ENCODE results near the gene ANO1. TPM values are rescaled to one million over a fixed set of nuclear protein-coding genes. Genes with fewer than 3 reads are reported as not detected.

ANO1 gene
- total RNA-seq, 4 donors from 2014 or later, result 1.5 to 8.7 (median 4.6) TPM

DNA sequence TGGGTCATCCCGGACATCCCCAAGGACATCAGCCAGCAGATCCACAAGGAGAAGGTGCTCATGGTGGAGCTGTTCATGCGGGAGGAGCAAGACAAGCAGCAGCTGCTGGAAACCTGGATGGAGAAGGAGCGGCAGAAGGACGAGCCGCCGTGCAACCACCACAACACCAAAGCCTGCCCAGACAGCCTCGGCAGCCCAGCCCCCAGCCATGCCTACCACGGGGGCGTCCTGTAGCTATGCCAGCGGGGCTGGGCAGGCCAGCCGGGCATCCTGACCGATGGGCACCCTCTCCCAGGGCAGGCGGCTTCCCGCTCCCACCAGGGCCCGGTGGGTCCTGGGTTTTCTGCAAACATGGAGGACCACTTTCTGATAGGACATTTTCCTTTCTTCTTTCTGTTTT is 109.7 kb downstream of the ANO1 start:
- no peak for TF ChIP-seq CTCF (IDR thresholded peaks at IDR 0.05; ENCODE audit: low read depth)

DNA sequence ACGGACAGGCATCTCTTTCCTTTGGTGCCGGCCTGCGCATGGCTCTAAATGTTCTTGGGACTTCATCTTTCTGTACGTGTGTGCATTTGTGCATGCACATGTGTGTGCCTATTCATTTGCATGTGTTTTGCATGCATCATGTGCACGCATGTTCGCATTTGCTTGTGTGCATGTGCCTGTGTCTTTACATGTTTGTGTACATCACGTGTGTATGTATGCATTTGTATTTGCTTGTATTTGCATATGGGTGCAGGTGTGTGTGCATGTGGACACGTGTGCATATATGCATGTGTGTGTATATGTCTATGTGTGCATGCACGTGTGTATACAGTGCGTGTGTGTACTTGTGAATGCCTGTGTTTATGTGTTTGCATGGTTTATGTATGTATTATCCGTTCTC is 111.5 kb downstream of the ANO1 start:
- no peak for TF ChIP-seq CTCF (IDR thresholded peaks at IDR 0.05; ENCODE audit: low read depth)

DNA sequence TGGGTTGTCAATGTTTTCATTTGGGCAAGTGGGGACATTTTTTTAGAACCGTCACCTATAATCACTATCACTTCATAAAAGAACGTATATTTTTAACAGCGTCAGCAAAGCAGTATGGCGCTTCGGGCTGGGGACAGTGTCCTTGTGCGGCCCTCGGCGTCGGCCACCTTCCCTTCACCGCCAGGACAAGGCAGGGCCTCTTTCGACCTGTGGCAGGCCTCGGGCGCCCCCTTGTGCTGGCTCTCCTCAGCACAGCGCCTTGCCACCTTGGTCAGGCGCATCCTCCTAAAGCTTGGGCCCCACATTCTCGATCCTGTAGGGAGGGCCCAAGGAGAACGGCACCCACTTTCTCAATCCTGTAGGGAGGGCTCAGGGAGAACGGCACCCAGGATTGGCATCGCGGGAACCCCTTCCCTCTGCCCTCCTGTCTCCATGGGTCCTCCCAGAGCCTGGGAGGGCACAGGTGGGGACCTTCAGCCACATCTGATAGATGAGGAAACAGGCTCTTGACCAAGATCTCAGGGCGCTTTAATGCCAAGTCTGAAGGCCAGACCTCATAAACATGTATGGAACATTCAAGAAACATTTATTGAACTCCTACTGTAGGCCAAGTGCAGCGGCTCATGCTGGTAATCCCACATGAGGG is 113.5 kb downstream of the ANO1 start:
- TF ChIP-seq CTCF (IDR thresholded peaks at IDR 0.05; ENCODE audit: low read depth), result no peak

DNA sequence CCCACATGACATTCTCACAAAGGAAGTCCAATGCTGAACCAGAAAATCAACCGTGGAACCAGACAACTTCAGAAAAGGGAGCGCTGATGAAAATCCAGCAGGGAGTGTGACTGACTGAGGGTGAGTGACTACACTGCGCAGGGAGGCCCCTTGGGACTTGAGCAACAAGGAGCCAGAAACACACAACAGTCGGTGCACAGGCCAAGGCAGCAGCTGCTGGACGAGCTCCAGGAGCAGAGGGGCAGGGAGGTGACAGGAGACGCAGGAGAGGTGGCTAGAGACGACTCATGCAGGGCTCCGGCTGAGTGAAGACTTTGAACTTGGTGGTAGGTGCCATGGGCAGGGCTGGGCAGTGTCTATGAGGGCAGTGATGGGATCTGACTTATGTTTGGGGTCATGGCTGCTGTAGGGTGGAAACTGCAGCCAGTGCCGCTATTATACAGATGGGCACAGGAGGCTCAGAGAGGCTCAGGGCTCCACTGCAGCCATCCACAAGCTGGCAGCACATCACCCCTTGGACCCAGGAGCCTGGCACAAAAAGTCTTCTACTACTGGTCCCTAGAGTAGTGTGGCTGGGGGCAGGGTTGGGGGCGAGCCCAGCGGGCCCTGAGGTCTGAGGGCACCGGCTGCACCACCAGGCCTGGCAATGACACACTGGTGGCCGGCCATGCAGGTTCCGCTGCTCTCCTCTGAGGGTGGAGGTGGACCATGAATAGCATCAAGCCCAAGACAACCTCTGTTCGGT is 114.7 kb downstream of the ANO1 start:
- no peak for TF ChIP-seq CTCF (IDR thresholded peaks at IDR 0.05; ENCODE audit: low read depth)

- TF ChIP-seq CTCF (IDR thresholded peaks at IDR 0.05; ENCODE audit: low read depth), result no peak
Measured at GRCh38 chr11:70193411-70194292, 115.5 kb downstream of the ANO1 start.

- TF ChIP-seq CTCF (IDR thresholded peaks at IDR 0.05; ENCODE audit: low read depth), result no peak
Measured at GRCh38 chr11:70194792-70195791, 117.0 kb downstream of the ANO1 start.

All from subcutaneous adipose tissue (tissue), 4 donors.